Adipose tissue (tissue), 3 donors: ENCODE results near the gene HSDL2. TPM values are rescaled to one million over a fixed set of nuclear protein-coding genes. Genes with fewer than 3 reads are reported as not detected.
"Not testable (repeated sequence)": the region's sequence is repeated elsewhere in the genome, so short reads cannot be mapped to it uniquely, and the experiment has no call there.

ENCODE experiments used
- H3K27ac ChIP-seq: one replicate; pipeline ENCODE4 v1.5.1; 2013; ENCODE audit warnings: low read depth, low read length
- WGBS, 3 donors: extraction: QIAGEN DNeasy Blood & Tissue Kit; methylation state at CpG; one replicate each; pipeline ENCODE4 v1.1.7; 2013; 5-methylcytosine and 5-hydroxymethylcytosine counted together
- polyA plus RNA-seq, 3 donors: library from polyadenylated mRNA; stranded (reverse); fragments of 200-250 nt; gene quantifications; one replicate each; pipeline ENCODE4 v1.2.3, GENCODE V29; 2013
- donor health status: healthy with polysubstance abuse.
- donor health status: Bipolar disorder and iron deficiency.
- donor health status: healthy.

The HSDL2 gene
- polyA plus RNA-seq, 3 donors, result 16.7 to 63.0 (median 40.2) TPM

DNA sequence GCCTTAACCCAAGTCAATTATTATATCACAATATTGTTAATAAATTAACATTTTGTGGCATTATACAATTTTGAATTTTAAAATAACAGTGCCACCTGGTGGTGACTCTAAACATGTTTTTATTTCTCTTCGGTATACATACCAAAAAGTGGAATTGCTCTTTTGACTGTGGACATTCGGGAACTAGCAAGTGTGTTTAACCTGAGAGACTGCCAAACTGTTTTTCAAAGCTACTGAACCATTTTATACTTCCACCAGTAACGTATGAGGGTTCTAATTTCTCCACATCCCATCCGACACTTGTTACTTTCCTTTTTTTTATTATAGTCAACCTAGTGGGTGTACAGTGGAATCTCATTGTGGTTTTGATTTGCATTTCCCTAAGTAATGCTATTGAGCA is 18.3 kb upstream of the HSDL2 start:
- no peak overlapping the region for H3K27ac ChIP-seq
- WGBS, 3 donors, result 10 to 19% (median 19%) methylated on average over 4 of the region's 4 CpGs

DNA sequence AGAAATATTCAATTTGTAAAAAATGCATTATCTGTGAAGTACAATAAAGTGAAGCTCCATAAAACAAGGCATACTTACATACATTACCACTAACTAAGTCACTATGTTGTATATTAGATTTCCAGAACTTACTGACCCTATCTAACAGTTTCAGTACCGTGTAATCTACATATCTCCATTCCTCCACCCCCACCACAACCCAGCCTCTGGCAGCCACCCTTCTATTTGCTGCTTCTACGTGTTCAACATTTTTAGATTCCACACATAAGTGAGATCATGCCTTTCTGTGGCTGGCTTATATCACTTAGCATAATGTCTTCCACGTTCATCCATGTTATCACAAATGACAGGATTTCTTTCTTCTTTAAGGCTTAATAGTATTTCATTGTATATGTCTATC is 15.1 kb upstream of the HSDL2 start:
- H3K27ac ChIP-seq, result no peak overlapping the region
- WGBS, 3 donors, result 59 to 94% (median 71%) methylated on average over 3 of the region's 3 CpGs

DNA sequence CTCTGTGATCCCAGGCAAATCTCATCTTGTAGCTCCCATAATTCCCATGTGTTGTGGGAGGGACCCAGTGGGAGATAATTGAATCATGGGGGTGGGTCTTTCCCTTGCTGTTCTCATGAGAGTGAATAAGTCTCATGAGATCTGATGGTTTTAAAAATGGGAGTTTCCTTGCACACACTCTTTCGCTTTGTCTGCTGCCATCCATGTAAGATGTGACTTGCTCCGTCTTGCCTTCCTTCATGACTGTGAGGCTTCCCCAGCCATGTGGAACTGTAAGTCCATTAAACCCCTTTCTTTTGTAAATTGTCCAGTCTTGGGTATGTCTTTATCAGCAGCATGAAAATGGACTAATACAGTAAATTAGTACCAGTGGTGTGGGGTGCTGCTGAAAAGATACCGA is 14.7 kb upstream of the HSDL2 start:
- WGBS, 3 donors, result 96 to 98% (median 97%) methylated on average over 3 of the region's 3 CpGs

DNA sequence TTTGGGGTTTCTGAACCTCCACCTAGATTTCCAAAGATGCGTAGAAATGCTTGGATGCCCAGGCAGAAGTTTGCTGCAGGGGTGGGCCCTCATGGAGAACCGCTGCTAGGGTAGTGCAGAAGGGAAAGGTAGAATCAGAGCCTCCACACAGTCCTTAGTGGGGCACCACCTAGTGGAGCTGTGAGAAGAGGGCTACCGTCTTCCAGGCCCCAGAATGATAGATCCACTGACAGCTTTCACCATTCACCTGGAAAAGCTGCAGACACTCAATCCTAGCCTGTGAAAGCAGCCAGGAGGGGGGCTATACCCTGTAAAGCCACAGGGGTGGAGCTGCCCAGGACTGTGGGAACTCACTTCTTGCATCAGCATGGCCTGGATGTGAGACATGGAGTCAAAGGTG is 13.3 kb upstream of the HSDL2 start:
- 83 to 87% (median 87%) methylated on average over 3 of the region's 3 CpGs for WGBS, 3 donors

More for the DNA sequence above, 14.7 kb upstream of the HSDL2 start:
- not testable (repeated sequence) for H3K27ac ChIP-seq

DNA sequence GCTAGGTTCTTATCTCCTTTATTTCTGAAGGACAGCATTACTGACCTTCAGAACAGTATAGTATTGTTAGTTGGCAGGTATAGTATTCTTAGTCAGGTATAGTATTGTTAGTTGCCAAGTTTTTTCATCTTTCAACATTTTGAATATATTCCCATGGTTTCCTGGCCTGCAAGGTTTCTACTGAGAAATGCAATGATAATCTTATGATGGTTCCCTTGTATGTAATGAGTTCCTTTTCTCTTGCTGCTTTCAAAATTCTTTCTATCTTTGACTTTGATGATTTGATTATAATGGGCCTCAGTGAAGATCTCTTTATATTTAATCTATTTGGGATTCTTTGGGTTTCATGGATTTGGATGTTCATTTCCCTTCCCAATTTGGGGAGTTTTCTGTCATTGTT is 12.4 kb upstream of the HSDL2 start:
- no peak overlapping the region for H3K27ac ChIP-seq

More for the DNA sequence above, 13.3 kb upstream of the HSDL2 start:
- no peak overlapping the region for H3K27ac ChIP-seq

DNA sequence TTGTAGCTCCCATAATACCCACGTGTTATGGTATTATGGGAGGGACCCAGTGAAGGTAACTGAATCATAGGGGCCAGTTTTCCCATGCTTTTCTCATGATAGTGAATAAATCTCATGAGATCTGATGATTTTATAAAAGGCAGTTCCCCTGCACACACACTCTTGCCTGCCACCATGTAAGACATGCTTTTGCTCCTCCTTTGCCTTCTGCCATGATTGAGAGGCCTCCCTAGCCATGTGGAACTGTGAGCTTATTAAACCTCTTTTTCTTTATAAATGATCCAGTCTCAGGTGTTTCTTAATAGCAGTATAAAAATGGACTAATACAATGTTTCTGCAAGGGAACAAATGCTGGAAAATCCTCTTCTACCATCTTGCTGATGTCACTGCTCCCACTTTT is 10.1 kb upstream of the HSDL2 start:
- WGBS, 3 donors, result 96 to 100% (median 97%) methylated on average over 1 of the region's 1 CpG

DNA sequence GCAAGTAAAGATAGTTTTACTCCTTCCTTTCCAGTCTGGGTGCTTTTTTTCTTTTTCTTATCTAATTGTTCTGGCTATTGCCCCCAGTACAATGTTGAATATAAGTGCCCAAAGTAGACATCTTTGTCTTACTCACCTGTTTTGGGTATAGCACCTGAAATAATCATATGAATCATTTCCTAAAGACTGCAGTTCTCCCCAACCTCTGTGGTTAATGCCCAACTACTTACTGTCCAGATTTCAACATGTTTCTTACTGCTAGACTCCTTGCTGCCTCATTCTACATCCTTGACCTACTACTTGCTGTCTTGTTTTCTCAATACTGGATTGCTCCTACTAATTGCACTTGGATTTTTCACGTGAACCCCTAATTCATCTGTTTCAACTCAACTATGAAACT is 8.8 kb upstream of the HSDL2 start:
- WGBS, 3 donors, result 0 to 96% (median 37%) methylated on average over 1 of the region's 1 CpG
- no peak overlapping the region for H3K27ac ChIP-seq

More for the DNA sequence above, 10.1 kb upstream of the HSDL2 start:
- no peak overlapping the region for H3K27ac ChIP-seq

DNA sequence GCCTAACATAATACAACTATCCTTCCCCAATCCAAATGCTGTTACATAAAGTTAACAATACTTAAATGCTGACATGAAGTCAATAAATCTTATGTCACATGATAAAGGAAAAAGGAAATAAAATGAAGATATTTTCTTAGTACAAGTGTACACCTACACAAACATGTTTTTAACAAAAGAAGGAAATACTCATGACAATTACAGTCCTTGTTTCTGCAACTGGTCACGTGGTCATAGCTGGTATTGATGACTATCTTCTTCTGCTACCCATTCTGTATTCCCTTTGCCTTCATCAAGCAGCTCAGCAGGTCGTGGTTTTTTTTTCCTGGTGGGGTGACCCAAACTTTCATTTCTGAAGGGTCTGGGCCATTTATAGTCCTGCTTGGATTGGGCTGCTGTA is 6.2 kb upstream of the HSDL2 start:
- H3K27ac ChIP-seq, result not testable (repeated sequence)
- 76 to 81% (median 80%) methylated on average over 2 of the region's 2 CpGs for WGBS, 3 donors

DNA sequence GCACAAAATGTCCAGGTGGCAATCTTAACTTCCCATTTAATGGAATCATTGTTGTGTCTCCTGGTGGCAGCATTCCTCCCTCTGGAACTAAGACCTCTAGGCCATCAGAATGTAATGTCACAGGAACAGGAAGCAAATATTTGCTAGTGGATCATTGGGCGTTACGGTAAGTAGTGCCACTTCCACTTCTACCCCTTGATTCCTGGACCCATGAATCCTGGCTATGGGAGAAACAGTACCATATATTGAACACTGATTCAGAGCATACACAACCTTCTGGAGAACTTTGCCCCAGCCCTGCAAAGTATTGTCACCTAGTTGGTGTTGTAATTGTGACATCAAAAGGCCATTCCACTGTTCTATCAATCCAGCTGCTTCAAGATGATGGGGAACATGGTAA is 5.7 kb upstream of the HSDL2 start:
- 95 to 99% (median 96%) methylated on average over 2 of the region's 2 CpGs for whole genome bisulfite sequencing, 3 donors
- H3K27ac ChIP-seq, result not testable (repeated sequence)

DNA sequence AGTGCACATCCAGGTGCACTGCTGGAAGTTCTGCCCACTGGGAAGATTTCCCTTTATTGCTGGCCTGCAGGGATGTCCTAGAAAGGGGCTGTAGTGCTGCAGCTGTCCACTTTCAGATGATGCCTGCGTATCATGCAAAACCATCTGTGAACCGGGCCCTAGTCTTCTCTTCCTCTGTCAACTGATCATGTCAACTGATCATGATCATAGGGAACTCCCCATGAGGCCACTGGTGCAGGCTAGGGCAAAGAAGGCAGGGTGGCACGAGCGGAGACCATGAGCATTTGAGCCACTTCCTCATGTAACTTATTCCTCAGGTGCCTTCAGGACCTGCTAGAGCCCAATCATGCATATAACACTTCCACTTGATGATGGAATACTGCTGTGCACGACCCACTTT is 4.5 kb upstream of the HSDL2 start:
- no peak overlapping the region for H3K27ac ChIP-seq
- WGBS, 3 donors, result 95 to 97% (median 95%) methylated on average over 5 of the region's 5 CpGs

DNA sequence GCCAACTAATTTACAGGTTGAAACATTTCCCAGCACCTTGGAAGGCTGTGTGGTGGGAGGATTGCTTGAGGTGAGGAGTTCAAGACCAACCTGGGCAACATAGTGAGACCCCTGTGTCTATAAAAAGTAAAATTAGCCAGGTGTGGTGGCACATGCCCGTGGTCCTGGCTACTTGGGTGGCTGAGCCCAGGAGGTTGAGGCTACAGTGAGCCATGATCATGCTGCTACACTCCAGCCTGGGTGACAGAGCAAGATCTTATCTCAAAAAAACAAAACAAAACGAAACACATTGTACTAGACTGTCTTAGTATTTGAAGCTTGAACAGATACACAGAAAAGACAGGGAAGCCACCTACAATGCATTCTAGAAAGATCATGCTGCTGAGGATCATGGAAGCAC is 2.8 kb upstream of the HSDL2 start:
- 41 to 62% (median 58%) methylated on average over 2 of the region's 2 CpGs for WGBS, 3 donors
- no peak overlapping the region for H3K27ac ChIP-seq

DNA sequence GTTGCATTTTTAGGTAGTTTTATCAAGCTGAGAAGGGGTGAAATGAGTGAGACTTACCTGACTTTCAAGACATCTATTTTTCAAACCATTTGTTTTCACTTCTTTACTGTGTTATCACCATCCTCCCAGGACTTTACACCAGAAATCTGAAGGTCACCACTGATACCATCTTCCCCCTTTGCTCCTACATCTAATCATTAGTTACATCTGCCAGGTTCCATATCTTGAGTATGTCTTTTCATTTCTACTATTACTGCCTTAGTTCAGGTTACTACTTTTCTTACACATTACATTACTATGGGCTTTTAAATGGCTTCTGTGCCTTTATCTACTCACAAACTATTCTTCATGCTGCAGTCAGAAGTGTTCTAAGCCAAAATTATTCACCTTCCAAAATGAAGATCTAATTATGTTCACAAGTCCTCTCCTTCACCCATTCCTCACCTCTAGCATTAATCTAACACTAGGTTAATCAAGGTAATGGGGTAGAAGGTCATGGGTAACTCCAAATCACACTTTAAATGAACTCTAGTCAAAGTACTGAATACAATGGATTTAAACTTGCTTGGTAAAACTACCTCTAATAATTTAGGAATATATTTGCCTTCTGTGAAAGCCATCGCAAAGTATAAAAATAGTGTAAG is 2.1 kb upstream of the HSDL2 start:
- 29 to 86% (median 82%) methylated on average over 1 of the region's 1 CpG for WGBS, 3 donors

DNA sequence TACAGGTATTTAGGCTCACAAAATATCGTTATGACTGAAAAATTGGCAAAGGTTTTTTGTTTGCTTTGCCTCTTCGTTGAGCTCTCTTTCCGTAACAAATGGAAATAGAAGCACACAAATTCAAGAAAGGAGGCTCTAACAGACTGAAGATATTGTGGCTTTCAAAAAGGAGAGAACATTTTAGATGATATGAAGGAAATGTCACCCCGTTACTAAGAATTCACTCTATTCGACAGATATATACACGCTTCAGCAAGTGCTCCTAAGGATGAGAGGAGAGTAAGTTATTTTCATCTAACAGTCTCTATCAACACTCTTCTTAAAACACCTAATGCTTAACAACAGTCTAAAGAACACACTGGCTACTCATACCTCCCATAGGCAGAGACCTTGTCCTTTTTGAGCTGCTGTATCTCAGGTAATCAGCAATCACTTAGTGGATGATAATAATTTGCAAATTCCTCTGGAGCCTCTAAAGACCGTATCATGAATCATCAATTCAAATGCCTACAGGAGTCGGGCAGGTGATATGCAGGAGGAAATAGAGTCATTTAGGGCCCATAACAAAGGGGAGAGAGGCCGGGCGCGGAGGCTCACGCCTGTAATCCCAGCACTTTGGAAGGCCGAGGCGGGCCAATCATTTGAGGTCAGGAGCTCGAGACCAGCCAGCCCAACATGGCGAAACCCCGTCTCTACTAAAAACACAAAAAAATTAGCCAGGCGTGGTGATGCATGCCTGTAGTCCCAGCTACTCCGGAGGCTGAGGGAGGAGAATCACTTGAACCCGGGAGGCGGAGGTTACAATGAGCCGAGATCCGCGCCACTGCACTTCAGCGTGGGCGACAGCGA is 1.4 kb upstream of the HSDL2 start:
- peak overlapping the region; percentile 84 for H3K27ac ChIP-seq
- WGBS, 3 donors, result 8 to 21% (median 19%) methylated on average over 27 of the region's 27 CpGs

More for the DNA sequence above, 2.1 kb upstream of the HSDL2 start:
- H3K27ac ChIP-seq, result no peak overlapping the region

DNA sequence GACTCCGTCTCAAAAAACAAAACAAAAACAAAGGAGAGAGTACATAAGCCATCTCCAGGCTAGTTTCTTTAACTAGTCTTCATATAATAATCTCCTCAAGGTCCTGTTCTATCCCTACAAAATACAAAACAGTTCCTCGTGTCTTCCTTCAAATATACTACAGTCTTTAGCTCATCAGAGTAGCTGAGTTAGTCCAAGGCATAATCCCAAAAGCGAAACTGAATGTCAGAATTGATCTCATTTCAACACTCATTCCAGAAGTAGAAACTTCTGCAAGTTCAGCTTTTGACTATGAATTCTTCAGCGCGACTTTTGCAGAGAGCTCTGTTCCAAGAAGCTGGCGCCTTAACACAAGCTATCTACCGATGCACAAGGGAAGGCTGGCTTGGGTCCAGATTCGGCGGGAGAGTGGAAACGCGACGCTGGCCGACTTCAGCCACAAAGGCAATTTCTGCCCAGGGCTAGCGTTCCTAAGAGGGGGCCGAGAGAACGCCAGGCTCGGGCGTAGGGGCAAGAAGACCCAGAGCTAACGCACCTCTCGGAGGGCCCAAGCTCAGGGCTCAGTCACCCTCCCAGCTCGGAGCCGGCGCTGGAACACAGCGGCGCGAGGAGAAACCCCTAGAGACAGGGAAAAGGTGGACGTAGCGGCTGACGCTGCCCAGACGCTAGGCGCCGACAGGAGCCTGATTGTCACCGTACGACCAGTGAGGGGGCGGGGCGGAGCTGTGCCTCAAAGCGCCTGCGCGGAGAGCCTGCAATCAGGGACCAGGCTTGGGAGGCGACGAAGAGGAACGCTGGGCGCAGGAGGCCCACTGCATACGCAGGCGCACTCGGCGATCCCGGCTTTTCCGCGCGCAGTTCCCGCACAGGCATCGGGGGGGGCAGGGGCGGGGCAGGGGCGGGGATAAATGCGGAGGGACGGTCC is 469 bp upstream of the HSDL2 start:
- 0% methylated on average over 53 to 57 of the region's 57 CpGs for WGBS, 3 donors
- H3K27ac ChIP-seq, result peak overlapping the region; percentile 94

DNA sequence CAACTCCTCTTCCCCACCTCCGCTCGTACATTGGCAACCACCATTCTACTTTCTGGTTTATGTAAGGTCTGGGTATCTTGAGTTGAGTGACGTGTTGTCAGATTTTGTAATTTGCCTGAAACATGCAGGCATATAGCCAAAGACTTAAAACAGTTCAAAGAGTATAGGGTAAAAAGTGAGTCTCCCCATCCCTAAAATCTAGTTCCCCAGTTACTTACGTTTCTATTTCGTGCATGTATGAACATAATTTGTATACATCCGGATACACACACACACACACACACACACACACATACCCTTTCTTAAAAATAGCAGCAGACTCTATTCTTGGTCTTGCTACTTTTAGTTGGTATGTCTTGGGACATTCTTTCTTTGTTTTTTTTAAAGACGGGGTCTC is 915 bp downstream of the HSDL2 start:
- 33 to 37% (median 34%) methylated on average over 7 of the region's 7 CpGs for WGBS, 3 donors
- no peak overlapping the region for H3K27ac ChIP-seq

DNA sequence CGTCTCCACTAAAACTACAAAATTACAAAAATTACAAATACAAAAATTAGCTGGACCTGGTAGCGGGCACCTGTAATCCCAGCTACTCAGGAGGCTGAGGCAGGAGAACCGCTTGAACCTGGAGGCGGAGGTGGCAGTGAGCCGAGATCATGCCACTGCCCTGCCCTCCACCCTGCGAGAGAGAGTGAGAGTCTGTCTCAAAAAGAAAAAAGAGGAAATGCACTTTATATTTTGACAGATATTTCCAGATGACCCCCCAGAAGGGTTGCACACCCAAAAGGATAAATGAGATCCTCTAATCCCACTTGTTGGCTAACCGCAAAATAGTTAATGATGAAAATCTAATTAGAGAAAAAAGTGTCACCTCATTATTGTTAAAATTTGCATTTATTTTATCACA is 2.2 kb downstream of the HSDL2 start:
- no peak overlapping the region for H3K27ac ChIP-seq
- 93 to 94% (median 93%) methylated on average over 7 of the region's 7 CpGs for WGBS, 3 donors

DNA sequence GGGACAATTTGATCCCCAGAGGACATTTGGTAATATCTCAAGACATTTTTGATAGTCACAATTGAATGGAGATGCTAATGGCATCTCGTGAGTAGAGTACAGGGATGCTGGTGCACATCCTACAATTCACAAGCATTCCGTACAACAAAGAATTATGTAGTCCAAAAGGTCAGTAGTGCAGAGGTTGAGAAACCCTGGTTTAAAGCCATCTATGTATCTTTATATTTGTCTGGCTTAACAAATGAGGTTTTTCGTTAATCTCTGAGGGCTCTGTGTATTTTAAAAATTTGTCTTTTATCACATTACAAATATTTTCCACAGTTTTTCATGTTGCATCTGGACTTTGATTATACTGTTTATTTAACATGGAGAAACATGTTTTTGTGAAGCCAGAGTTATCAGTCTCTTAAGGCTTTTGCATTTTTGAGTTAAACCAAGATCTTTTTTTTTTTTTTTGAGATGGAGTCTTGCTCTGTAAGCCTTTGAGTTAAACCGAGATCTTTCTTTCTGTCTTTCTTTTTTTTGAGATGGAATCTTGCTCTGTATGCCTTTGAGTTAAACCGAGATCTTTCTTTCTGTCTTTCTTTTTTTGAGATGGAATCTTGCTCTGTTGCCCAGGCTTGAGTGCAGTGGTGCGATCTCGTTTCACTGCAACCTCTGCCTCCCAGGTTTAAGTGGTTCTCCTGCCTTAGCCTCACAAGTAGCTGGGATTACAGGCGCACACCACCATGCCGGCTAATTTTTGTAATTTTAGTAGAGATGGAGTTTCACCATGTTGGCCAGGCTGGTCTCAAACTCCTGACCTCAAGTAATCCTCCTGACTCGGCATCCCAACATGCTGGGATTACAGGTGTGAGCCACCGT is 2.8 kb downstream of the HSDL2 start:
- H3K27ac ChIP-seq, result no peak overlapping the region
- 69 to 80% (median 72%) methylated on average over 11 of the region's 11 CpGs for WGBS, 3 donors

DNA sequence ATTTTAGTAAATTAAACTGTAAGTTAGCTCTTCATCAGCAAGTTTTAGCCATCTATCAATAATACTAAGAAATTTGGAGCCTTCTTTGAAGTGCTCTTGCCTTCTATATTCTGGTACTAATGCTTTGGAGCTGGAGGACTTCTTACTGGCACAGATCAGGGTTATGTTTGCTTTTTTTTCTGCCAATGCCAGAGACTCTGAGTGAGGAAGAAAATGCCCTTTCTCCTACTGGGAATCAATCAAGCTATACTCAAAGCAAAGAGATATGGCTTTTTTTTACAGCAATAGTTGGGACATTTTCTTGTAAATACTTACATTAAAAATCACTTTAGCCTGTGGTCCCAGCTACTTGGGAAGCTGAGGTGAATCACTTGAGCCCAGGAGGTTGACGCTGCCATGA is 4.3 kb downstream of the HSDL2 start:
- WGBS, 3 donors, result 78 to 84% (median 79%) methylated on average over 1 of the region's 1 CpG

More for the DNA sequence above, 4.3 kb downstream of the HSDL2 start:
- H3K27ac ChIP-seq, result no peak overlapping the region
